HFFc6 (cell line): Measurements from ENCODE around the gene LRRFIP2. TPM values are rescaled to one million over a fixed set of nuclear protein-coding genes. Genes with fewer than 3 reads are reported as not detected.
"Not testable (repeated sequence)": the region's sequence is repeated elsewhere in the genome, so short reads cannot be mapped to it uniquely, and the experiment has no call there.

Experiments used
- DNase-seq: peaks from one replicate; pipeline ENCODE4 v3.0.0-alpha.2; 2018
- H3K27ac Mint-ChIP-seq: 2 replicates; pipeline ENCODE4 v1.8.0; 2020; ENCODE audit warnings: mild to moderate bottlenecking, mixed read lengths
- H3K27me3 Mint-ChIP-seq: 2 replicates; pipeline ENCODE4 v1.8.0; 2021; ENCODE audit warnings: mild to moderate bottlenecking, moderate library complexity, mixed read lengths; ENCODE audit not compliant: insufficient read depth
- H3K36me3 Mint-ChIP-seq: 2 replicates; pipeline ENCODE4 v1.8.0; 2021; ENCODE audit warnings: low read depth, mixed read lengths
- H3K4me1 Mint-ChIP-seq: 2 replicates; pipeline ENCODE4 v1.8.0; 2020; ENCODE audit warnings: low read depth, mixed read lengths
- H3K4me3 Mint-ChIP-seq: 2 replicates; pipeline ENCODE4 v1.8.0; 2020; ENCODE audit warnings: mild to moderate bottlenecking, moderate library complexity, mixed read lengths
- H3K9me3 Mint-ChIP-seq: 2 replicates; pipeline ENCODE4 v1.8.0; 2020; ENCODE audit warnings: mild to moderate bottlenecking, mixed read lengths
- CTCF ChIP-seq: fragments of 200-600 bp; sonication (generic); IDR thresholded peaks from 2 replicates; pipeline ENCODE4 v1.5.0; 2021; ENCODE audit warnings: antibody characterized with exemption, mild to moderate bottlenecking
- total RNA-seq, 6 experiments: library from RNA; stranded (reverse); fragmentation: NEBNext Ultra II Directional; extraction: Animal tissue kit (Norgen Biotek cat#: 25700); gene quantifications; 2 replicates in 1 of 6; 3 replicates in 5 of 6; pipeline ENCODE4 v1.2.3, GENCODE V29; 2021

The LRRFIP2 gene
- total RNA-seq, 6 experiments from 2014 or later = 124 to 151 (median 134) TPM

- Mint-ChIP-seq H3K36me3 (peaks cover 34% of the 10 kb centered on the region), H3K4me3 (no peak overlapping the region), H3K9me3 (no peaks in the 10 kb centered on the region), H3K4me1 (peaks cover 34% of the 10 kb centered on the region), H3K27ac (no peak overlapping the region), H3K27me3 (no peaks in the 10 kb centered on the region; the same call in none of the 2 replicates)
- no peak for DNase-seq
- TF ChIP-seq CTCF = no peak
These were observed 25.1 kb downstream of the LRRFIP2 start for GRCh38 chr3:37149257-37149656.

GRCh38 chr3:37148208-37148607, 26.2 kb downstream of the LRRFIP2 start:
- Mint-ChIP-seq H3K36me3 (peaks cover 29% of the 10 kb centered on the region), H3K4me3 (no peak overlapping the region), H3K27ac (no peak overlapping the region), H3K27me3 (no peaks in the 10 kb centered on the region; the same call in none of the 2 replicates), H3K4me1 (peaks cover 29% of the 10 kb centered on the region), H3K9me3 (no peaks in the 10 kb centered on the region)
- no peak for DNase-seq
- TF ChIP-seq CTCF = no peak

GRCh38 chr3:37147666-37148065, 26.7 kb downstream of the LRRFIP2 start:
- TF ChIP-seq CTCF = no peak
- no peak for DNase-seq
- no peaks in the 10 kb centered on the region for H3K9me3 Mint-ChIP-seq
- no peaks in the 10 kb centered on the region; the same call in none of the 2 replicates for H3K27me3 Mint-ChIP-seq
- no peak overlapping the region for H3K4me3 Mint-ChIP-seq
- H3K4me1 Mint-ChIP-seq = peaks cover 29% of the 10 kb centered on the region
- H3K36me3 Mint-ChIP-seq = peaks cover 32% of the 10 kb centered on the region
- H3K27ac Mint-ChIP-seq = no peak overlapping the region

GRCh38 chr3:37146927-37147326, 27.5 kb downstream of the LRRFIP2 start:
- H3K9me3 Mint-ChIP-seq, H3K4me3 Mint-ChIP-seq, H3K27me3 Mint-ChIP-seq, DNase-seq: not testable (repeated sequence)
- H3K4me1 Mint-ChIP-seq = peaks cover 29% of the 10 kb centered on the region
- peaks cover 31% of the 10 kb centered on the region for H3K36me3 Mint-ChIP-seq
- peak overlapping the region; percentile 61; the same call in 1 of the 2 replicates for H3K27ac Mint-ChIP-seq

GRCh38 chr3:37145611-37146010, 28.8 kb downstream of the LRRFIP2 start:
- Mint-ChIP-seq H3K36me3 (peaks cover 28% of the 10 kb centered on the region), H3K27ac (peak overlapping the region; percentile 75), H3K27me3 (no peaks in the 10 kb centered on the region; the same call in 1 of the 2 replicates), H3K4me1 (peaks cover 24% of the 10 kb centered on the region), H3K9me3 (no peaks in the 10 kb centered on the region), H3K4me3 (no peak overlapping the region; the same call in 1 of the 2 replicates)
- DNase-seq = no peak
- TF ChIP-seq CTCF = no peak

- Mint-ChIP-seq H3K4me3 (no peak overlapping the region; the same call in 1 of the 2 replicates), H3K9me3 (no peaks in the 10 kb centered on the region), H3K27ac (peak overlapping the region; percentile 75), H3K27me3 (no peaks in the 10 kb centered on the region; the same call in 1 of the 2 replicates), H3K4me1 (peaks cover 22% of the 10 kb centered on the region), H3K36me3 (peaks cover 28% of the 10 kb centered on the region)
- no peak for TF ChIP-seq CTCF
- DNase-seq = no peak
These were observed 29.6 kb downstream of the LRRFIP2 start for GRCh38 chr3:37144806-37145205.
